Umbilical cord (tissue), 2 donors: Measurements from ENCODE around the gene SLC1A2. TPM values are rescaled to one million over a fixed set of nuclear protein-coding genes. Genes with fewer than 3 reads are reported as not detected.

ENCODE experiments used
- DNase-seq: peaks from one replicate; pipeline ENCODE4 v3.0.0-alpha.2; 2015; ENCODE audit warnings: low spot score
- total RNA-seq: library from RNA; depleted of rRNA; stranded (reverse); fragments of >200 nt; gene quantifications from one replicate; pipeline ENCODE4 v1.2.3, GENCODE V29; 2014; ENCODE audit warnings: low replicate concordance; ENCODE audit not compliant: insufficient read depth

Gene SLC1A2
- total RNA-seq, 1 donor from 2014 or later = 12.0 TPM

DNA sequence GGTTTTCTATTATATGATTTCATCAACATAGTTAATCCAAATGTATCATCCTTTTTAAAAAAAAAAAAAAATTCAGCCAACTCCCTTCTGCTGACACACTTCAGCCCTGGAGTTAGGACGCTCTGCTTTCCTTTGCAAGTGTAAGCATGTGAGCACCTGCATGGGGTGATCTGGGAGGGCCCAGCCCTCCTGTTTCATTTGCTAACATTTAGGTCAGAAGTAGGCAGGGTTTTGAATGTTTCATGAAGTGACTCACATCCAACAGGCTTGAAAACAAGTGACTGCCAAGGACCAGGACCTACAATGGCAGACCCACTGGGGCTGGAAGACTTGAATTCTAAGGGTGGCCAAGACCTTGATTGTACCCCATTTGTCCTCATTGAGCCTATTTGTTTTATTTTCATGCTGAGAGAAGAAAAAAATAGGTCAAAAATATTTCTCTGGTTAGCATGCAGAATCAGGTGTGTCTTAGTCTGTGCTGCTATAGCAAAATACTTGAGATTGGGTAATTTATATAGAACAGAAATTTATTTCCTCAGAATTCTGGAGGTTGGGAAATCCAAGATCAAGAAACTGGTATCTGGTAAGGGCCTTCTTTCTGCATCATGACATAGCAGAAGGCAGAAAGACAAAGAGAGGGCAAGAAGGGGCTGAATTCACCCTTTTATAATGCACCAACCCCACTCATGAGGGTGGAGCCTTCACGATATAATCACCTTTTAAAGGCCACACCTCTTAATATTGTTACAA lies 142.8 kb downstream of the SLC1A2 start:
- DNase-seq = peak; percentile 45

DNA sequence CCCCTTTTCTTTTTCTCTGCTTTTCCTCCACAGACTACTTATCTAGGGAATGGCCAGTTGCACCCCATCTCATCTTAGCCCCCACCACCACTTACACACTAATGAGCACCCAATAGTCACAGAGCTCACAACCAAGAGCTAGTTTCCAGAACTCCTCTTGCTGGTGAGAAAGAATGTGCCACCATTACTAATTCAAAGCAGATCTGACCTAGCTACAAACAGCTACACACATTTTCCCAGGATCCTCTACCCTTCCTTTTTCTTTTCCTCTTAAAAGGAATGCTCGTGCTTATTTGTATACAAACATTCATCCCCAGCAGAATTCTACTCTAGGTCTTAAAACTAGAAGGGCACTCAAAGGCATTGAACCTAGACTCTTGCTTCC lies 143.6 kb downstream of the SLC1A2 start:
- DNase-seq = no peak

DNA sequence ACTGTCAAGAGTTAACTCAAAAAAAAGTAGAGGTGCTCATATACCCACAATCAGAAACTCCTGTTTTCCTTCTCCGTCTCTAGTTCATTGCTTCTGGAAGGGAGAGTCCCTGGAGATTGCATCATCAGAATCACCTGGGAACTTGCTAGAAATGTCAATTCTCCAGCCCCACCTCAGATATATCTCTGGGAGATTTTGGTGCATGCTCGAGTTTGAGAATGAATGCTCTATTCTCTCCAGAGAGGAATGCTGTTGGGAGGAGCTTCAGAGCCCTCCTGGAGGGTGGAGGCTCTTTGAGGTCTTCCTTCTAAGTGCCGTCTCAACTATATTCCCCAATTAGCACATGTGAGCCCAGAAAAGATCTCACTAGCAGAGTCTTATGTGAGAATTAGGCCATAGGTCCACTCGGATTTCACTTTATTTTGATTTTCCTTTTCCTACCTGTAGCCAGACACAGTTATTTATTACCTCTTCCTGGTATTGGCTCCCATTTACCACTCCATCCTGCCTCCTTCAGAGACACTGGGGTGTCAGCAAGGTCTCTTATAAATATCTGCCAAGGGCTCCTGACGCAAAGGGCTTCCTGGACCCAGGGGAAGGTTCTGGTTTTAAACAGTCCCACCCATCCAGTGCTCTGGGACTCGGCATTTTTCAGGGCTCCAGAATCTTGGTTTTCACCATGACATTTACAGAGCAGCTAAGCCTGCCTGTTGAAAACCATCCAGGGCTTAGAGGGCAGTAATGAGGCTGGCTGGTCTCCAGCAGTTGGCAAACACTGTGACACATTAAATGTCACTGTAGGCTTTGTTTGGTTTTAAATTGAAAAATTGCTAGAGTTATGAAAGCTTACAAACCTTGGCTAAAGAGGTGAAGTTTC lies 144.2 kb downstream of the SLC1A2 start:
- no peak for DNase-seq

DNA sequence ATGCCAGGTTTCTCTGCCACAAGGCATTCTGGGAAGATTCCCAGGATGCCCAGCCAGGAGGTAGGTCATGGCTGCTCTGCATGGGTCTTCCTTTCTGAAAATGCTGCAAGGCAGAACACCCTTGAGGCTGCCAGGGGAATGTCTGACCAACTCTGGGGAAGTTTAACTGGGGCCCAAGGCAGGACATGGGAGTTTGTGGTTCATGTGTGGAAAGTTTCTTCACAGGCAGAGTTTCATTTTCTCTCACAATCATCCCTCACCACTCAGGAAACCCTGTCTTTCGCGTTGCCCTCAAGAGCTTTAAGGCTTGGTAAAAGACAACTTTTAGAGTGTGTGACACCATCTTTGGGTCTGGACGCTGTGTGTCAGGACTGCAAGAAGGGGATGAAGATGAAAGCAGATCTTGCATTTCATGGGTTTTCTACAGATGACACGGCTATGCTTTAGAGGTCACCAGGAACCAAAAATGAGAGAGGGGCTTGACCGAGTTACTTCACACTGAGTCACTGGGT lies 146.9 kb downstream of the SLC1A2 start:
- no peak for DNase-seq

DNA sequence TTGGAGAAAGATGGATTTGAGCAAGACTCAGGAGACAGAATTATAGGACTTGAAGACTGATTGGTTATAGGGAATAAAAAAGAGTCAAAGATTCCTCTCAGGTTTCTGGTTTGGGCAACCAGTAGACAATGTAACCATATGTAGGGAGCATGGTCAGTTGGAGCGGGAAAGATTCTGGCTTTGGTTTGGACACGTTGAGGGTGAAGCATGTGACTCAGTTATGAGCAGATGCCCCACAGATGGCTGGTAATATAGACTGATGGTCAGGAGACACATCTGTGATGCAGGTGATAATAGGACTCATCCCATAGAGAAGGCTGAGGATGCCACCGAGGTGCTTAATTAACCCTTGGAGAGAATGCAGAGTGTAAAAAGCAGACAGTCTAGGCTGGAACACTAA lies 148.3 kb downstream of the SLC1A2 start:
- DNase-seq = no peak

DNA sequence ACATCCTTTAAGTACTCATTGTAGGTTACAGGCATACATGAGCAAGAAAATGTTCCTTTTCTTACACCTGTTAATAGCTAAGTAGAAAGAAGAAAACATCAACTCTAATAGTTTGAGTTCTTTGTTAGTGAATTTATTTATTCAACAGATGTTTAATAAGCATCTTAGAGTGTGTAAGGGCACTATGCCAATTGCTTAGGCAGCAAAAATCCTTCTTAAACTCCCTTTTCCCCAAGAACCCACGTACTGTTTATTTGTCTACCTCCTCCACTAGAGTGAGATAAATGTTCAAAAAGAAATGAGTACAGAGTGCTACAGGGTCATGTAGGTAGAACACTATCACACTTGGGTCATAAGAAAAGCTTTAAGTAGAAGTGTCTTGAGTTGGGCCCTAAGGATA lies 149.0 kb downstream of the SLC1A2 start:
- no peak for DNase-seq

DNA sequence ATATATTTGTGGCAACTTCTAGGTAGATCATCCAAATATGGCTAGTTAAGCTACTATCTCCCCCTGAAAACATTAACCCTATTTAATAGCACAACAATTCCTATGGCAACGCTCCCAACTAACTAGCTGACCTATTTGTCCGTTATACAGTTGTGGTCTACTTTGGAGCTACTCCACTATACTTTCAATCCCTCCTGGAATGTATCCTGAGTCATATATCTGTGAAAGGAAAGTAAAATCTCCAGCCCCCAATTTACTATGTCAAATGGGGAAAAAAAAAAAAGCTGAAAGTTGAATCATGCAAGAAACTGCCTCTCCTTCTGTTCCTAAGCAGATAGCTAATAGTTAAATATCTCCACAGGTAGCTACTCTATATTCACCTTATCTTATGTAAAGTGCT lies 151.9 kb downstream of the SLC1A2 start:
- DNase-seq = no peak

DNA sequence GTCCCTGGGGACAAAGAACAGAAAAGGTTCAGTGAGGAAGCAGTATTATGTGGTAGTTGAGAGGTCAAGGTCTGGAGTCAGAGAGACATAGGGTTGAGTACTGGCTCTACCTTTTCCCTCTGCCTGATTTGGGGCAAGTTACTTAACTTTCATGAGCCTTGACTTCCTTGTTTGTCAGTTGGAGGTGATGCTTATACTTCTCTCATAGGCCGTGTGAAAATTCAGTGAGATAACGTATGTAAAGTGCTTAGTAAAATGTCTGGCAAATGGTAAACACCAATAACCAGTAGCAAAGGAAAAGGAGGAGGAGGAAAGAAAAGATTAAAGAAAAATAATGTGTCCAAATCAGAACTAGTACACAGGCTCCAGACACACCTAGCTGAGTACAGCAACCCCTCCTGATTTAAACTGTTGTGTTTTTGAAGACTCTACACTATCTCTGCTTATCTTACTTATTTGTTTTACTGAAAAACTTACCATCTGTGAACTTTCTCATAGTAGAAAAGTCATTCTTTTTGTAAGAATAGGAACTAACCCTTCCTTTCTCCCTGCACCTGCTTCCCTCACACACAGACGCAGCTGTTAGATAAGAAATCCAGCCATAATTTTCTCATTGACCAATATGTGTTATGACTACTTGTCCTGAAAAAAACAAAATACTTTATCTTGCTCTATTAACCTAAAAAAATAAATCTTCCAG lies 153.5 kb downstream of the SLC1A2 start:
- no peak for DNase-seq

DNA sequence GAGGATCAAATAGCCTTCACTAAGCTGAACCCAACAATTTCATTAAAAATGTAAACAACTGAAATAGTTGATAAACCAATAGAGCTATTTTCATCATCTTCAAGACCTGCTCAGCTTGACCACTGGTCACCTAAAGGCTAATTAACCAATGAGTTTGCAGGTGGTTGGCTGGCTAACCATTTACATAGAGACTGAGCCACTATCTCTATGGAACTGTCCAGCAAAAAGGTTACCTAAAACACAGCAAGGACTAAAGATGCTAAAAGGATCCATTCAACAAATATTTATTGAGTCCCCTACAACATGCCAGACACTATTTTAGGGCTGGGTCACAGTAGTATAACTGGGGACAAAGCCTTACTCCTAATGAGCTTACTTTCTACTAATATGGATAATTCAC lies 156.6 kb downstream of the SLC1A2 start:
- no peak for DNase-seq

DNA sequence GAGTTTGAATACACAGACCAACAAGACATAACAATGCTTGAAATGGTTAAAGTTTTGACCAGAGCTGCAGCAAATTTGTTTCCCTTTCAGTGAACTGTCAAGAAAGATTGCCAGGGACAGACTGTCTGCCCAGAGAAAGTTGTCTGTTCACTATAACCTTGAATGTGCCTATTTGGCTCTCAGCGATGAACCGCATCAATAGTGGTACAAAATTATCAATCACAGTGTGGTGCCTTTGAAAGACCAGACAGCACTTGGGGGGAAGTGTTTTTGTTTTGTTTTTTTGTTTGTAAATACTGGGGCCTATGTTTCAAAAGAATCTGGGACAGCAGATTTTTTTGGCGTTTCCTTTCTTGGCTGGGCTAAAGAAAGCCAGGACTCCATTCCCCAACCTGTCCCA lies 157.3 kb downstream of the SLC1A2 start:
- DNase-seq = no peak

DNA sequence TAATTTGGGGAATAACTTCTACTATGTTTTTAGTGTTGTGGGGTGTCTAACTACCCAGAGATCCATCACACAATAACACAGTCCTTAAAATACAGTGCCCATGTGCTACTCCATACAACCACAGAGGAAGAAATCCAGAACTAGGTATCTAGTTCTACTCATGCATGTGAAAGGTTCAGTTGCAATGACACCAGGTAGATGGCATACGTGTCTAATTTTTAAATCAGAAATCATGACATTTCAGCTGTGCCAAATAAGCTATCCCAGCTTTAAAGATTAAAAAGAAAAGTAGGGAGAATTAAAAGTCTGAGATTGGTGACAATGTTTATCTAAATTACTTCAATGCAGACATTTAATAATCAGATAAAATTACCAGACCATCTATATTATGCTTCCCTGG lies 158.2 kb downstream of the SLC1A2 start:
- DNase-seq = no peak

DNA sequence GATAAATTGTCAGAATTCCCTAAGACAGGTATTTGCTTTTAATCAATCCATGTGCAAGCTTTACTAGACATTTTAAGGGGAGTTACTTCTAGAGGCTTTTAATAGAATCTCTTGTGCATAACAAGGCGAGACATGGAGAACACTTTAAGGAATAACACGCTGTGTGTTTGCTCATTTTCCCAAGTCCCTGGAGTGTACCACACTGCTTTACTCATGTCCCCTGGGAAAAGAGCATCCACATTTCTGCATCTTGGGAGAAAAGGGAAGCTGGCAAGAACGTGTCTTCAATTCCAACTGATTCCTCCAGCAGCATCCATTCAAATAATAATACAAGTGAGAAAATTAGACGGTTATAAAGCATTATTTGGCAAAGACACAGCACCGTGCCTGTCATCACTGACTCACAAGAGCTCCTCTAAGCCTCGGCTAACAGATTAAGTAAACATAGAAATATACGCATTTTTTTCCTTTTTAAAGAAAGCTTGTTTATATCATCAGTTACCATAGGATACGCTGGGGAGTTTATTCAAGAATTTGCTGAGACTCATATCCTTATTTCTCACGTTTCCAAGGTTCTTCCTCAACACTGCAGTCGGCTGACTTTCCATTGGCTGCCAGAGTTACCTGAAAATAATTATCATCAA lies 158.9 kb downstream of the SLC1A2 start:
- no peak for DNase-seq

DNA sequence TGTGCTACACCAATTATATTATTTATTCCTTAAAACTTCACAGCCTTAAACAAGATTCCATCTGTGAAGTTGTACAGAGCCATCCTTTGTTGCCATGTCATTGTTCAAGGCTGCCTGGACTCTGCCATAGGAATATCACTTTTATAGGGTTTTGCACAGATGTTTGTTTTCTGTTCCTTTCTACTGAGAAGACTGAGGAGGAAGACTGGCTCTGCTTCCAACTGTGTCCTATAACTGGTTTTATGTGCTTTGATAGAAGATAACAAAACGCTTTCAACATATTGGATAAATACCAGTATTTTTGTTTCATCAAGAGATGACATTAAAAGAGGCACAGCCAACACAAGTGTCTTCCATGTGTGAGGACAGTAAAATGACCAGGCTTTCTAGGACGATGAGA lies 159.8 kb downstream of the SLC1A2 start:
- DNase-seq = no peak

DNA sequence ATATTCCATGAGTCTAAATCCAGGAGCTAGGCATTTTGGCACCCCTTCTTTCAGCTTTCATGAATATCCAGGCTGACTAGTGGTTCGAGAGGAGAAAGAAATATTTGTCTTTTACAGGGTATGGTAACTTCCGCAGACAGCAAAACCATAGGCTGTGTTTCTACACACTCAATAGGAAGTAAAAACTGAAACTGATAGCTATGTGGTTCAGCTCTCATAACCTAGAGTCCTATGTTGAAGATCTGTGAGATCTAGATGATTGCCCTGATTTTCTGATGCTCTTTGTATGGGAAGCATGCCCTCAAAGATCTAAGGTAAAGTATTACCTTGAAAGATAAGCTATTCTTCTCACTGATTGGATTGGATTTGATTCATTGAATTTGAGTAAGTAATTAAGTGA lies 162.1 kb downstream of the SLC1A2 start:
- DNase-seq = no peak

DNA sequence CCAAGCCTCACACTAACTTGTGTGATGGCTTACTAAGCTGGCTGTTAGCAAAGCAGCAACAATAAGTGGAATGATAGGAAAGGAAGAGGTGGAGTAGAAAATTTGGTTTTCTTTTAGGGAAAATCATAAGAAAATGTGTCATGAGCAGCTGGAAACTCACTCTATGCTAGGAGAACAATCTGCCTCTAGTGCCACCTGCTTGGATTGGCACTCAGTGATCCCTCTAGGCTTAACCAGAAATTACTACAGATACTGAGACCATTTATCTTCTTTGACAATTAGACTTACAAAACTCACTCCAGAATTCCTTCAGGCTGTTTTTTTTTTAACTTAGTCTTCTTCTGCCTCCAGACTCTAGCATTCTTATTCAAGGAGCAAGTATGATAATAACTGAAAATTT lies 163.1 kb downstream of the SLC1A2 start:
- DNase-seq = no peak

DNA sequence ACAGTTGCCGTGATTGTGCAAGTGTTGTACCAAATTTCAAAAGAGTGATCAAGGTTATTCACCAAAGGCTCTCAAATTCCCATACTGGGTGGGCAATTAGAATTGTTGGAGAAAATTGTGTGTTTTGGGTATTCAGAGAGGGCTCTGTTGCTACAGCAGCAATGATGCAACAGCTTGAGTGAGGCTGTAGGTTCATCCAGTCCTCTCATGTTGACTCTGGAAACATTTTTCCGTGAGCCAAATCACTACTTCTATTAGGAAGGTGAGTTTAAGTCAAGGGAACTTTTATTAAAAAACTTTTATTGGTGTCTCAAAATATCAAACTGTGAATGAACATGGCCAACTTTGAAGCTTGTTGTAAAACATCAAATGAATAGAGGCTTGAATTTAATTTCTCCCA lies 163.8 kb downstream of the SLC1A2 start:
- no peak for DNase-seq

DNA sequence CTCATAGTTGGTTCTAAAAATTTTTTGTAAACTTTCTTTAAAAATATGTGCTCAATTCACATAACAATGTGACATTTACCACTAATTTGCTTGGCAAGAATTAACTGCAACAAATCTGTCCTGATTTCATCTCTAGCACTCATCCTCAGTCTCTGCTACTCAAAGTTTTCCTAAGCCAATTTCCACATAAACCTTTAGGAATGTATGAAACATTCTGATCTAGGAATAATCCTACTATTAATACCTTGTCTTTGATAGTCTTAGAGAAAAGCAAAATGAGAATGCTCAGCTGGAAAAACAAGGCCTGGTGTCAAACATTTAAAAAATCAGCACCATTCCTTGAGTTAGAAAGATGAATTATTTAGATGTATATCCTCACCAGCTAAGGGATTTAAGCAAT lies 166.1 kb downstream of the SLC1A2 start:
- DNase-seq = peak; percentile 43

DNA sequence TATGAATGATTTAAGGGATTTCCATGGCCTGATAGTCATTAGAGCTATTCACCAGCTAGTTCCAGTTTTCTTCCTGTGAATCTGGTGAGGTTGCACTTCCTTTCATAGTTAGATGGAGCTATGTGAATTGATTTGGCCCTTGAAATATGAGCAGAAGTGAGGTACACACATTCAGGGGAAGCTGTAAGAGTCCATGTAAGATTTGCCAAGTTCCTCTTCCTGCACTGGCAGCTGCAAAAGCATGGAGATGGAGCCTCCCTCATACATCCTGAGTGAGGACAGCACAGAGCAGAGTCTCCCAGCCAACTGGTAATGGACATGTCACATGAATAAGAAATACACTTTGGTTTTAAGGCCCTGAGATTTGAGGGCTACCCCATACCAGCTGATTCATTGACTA lies 168.7 kb downstream of the SLC1A2 start:
- DNase-seq = no peak

DNA sequence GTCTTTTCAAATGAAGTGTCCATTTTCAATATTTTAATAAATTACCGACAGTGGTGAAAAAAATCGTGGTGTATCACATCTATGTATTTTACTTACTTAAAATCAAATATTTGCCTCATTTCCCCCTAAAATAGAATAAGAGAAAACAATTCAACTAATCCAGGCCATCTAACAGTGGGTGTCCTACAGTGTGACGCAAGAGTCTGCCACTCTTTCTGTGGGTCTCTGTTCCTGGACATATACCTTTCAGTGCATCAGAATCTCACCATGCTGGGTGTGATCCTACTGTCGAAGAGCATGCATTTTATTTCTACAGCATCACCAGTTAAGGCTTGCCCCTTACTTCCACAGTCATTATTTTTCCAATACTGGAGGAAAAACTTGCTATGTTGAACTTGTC lies 169.2 kb downstream of the SLC1A2 start:
- DNase-seq = no peak

DNA sequence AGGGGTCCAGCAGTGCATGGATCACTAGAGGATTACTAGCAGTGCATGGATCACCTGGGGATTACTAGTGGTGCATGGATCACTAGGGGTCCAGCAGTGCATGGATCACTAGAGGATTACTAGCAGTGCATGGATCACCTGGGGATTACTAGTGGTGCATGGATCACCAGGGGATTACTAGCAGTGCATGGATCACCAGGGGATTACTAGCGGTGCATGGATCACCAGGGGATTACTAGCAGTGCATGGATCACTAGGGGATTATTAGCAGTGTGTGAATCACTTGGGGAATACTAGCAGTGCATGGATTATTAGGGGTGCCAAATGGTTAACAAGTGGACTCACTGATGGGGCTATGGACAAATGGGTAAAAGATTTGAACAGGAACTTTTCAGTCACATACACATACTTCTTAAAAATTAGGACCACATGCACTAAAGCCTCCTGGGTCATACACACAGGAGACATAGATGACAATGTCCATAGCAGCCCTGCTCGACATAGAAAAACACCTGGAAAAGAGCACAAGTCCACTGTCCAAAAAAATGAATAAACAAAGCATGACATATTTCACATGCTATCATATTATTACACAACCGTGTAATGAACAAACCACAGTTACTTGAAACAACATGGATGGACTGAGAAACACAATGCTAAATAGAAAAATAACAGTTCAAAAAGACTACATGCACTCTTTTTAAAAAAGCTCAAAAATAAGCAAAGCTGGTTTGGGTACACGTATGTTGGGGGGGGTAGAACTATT lies 170.6 kb downstream of the SLC1A2 start:
- no peak for DNase-seq

DNA sequence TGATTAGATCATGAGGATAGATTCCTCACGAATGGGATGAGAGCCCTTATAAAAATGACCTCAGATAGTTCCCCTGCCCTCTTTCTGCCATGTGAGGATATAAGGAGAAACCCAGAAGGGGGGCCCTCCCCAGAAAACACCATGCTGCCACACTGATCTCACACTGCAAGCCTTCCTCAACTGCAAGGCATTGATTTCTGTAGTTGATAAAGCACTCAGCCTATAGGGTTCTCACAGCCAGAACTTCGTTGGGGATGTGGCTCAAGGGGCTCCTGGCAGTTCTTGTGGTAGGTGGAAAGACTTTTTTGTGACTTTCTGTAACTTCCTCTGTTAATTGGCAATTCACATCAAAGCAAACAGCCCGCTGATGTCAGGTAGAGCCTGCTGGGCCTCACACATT lies 171.5 kb downstream of the SLC1A2 start:
- DNase-seq = no peak
